ENCODE measurements around the gene RGS3. TPM values are rescaled to one million over a fixed set of nuclear protein-coding genes. Genes with fewer than 3 reads are reported as not detected.

RGS3 gene
- total and polyA plus RNA-seq, 2 donors (not counting 3 experiments of a cell fraction or from before 2014, with no cell fraction given): 356 to 416 TPM

GRCh38 chr9:113577525-113578261 is 114.2 kb downstream of the RGS3 start:
- BruUV-seq (replicated peaks): no TSS peak
- Histone ChIP-seq H3K9me1 (replicated peaks; ENCODE audit: control insufficient read depth, extremely low read depth, insufficient read depth, low read length) (no peaks in the 10 kb centered on the region), H3K4me2 (ENCODE audit: insufficient read depth, low read length) (no peak overlapping the region), H3K27ac (ENCODE audit: insufficient read depth, low read depth, low read length) (no peak overlapping the region), H2AFZ (ENCODE audit: low read depth, low read length) (no peak overlapping the region), H3K4me3 (replicated peaks in 1 of 3; ENCODE audit: insufficient read depth in 1 of 3, low read depth in 1 of 3, low read length in 3 of 3) (no peak overlapping the region), H3K9me3 (replicated peaks; ENCODE audit: control insufficient read depth, insufficient read depth, low read length) (no peaks in the 10 kb centered on the region), H3K27me3 (ENCODE audit: control insufficient read depth in 2 of 2, insufficient read depth in 2 of 2, low read length in 2 of 2) (no peaks in the 10 kb centered on the region), H3K36me3 (ENCODE audit: control insufficient read depth in 2 of 2, extremely low read depth in 1 of 2, insufficient read depth in 2 of 2, low read length in 2 of 2) (peaks cover 0 to 25% of the 10 kb centered on the region in 2 experiments), H3K4me1 (ENCODE audit: control insufficient read depth, extremely low read depth, insufficient read depth, low read length) (peaks cover 48% of the 10 kb centered on the region), H4K20me1 (replicated peaks; ENCODE audit: control insufficient read depth, extremely low read depth, insufficient read depth, low read length) (no peaks in the 10 kb centered on the region), H3K79me2 (ENCODE audit: control insufficient read depth, insufficient read depth, low read length) (peaks cover 23% of the 10 kb centered on the region), H3K9ac (replicated peaks; ENCODE audit: extremely low read depth, insufficient read depth, low read length) (no peak overlapping the region)
- dilution Hi-C loops (cut with MboI; ENCODE audit: extremely low pct_ligation_motif_present, low sequenced_read_pairs) (no loop called here), intact Hi-C loops (cut with micrococcal nuclease) (no loop called here)
- TF ChIP-seq POLR2A (IDR thresholded peaks at IDR 0.05; ENCODE audit: low read depth, low read length) (no peak), EZH2 (IDR thresholded peaks at IDR 0.05; ENCODE audit: borderline replicate concordance, low read depth, low read length, severe bottlenecking) (no peak), POLR2AphosphoS5 (IDR thresholded peaks at IDR 0.05; ENCODE audit: insufficient read depth, low read depth, low read length) (no peak), CTCF (IDR thresholded peaks at IDR 0.05; ENCODE audit: extremely low read depth in 1 of 2, insufficient read depth in 1 of 2, low read depth in 1 of 2, low read length in 2 of 2) (no peak), FOS (IDR thresholded peaks at IDR 0.05; ENCODE audit: borderline replicate concordance, insufficient read depth, low read length) (peak; percentile 41), GATA2 (IDR thresholded peaks at IDR 0.05; ENCODE audit: insufficient read depth, insufficient read length, low read depth, low read length) (peak; percentile 94)
- TF ChIP-seq, protein P1, sequence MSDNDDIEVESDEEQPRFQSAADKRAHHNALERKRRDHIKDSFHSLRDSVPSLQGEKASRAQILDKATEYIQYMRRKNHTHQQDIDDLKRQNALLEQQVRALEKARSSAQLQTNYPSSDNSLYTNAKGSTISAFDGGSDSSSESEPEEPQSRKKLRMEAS (IDR thresholded peaks at IDR 0.05; ENCODE audit: insufficient read depth, insufficient read length): no peak
- ChIA-PET CTCF (interaction anchor here (1.1 to 3.6 kb wide), 10 partner anchors 8 to 176 kb away, joined by 3 to 32 read pairs (median 8); partner anchors contain the start of gene ALAD), POLR2A (no interaction called here)
- peak; percentile 44 for DNase-seq (ENCODE audit: low read depth, low spot score)
- peak; percentile 69 for FAIRE-seq
